Stimulated activated CD8-positive, alpha-beta memory T cell treated with anti-CD3 and anti-CD28 coated beads, Interleukin-4, amount 100 ng/mL, for 48 hours (primary cell): ENCODE results near the gene MAMDC4.

Experiments
- DNase-seq: peaks from one replicate; pipeline ENCODE4 v3.0.0-alpha.2; 2020

MAMDC4 gene

GRCh38 chr9:136849960-136850865, 1.9 kb upstream of the MAMDC4 start:
- no peak for DNase-seq

DNA sequence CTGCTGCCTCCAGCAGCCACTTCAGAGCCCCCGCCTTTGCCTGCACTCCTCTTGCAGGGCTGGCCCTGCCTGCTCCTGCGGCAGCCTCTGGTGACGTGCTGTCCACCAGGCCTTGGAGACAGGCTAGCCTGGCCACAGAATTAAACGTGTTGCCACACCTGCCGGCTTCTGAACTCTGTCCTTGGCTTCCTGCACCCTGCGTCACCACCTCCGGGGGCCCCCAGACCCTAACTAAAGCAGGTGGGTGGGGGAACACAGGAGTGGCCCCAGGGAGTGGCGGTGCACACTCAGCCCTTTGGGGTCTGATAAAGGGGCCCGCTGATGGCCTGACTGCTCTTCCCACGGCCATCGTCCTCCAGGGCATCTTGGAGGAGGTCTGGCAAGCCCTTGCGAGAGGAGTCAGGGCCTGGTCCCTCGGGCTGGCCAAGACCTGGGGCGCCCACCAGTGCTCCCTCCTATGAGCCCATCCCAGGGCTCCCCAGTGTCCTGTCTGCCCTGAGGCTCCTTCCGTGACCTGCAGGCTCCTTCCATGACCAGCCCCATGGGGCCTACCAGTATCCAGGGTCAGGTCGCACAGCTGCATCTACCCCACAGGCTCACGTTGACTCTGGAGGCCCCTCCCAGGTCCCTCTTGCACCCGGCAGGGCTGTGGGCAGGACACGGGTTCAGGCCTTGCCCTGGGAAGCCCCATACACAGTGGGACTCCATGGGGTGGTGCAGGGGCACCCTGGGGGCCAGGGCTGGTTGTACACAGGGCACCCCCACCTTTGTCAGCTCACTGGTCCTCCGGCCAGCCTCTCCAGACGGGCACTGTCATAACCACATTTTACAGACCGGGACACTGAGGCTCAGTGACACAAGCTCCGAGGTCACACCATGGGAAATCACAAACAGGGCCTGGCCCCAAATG, 1.0 kb upstream of the MAMDC4 start:
- no peak for DNase-seq

DNA sequence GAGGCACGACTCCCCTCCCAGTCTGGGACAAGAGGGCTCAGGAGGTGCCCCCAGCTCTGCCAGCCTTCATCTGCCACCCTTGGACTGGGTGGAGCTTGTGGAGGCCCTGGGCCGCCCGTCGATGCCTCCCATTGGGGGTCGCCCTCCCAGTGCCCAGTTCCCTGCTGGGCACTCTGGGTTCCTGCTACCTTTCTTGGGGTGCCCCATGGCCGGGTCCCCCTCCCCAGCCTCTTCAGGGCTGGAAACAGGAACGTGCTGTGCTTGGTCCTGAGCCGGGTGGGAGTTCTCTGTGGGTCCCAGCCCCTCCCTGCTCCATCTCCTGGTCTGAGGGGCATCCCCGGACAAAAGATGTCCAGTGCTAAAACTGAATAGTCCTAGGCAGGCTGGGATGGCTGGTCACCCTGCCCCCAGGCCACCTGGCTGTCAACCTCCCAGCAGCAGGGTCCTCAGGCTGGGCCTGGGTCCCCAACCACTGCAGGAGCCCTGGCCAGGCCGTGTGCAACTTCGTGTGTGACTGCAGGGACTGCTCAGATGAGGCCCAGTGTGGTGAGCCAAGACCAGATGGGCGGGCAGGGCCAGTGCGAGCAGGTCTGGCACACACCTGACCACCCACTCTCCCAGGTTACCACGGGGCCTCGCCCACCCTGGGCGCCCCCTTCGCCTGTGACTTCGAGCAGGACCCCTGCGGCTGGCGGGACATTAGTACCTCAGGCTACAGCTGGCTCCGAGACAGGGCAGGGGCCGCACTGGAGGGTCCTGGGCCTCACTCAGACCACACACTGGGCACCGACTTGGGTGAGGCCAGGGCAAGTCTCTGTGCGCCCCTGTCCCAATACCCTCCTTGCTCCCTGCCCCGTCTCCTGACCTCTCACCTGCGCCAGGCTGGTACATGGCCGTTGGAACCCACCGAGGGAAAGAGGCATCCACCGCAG, 784 bp downstream of the MAMDC4 start:
- DNase-seq: no peak

DNA sequence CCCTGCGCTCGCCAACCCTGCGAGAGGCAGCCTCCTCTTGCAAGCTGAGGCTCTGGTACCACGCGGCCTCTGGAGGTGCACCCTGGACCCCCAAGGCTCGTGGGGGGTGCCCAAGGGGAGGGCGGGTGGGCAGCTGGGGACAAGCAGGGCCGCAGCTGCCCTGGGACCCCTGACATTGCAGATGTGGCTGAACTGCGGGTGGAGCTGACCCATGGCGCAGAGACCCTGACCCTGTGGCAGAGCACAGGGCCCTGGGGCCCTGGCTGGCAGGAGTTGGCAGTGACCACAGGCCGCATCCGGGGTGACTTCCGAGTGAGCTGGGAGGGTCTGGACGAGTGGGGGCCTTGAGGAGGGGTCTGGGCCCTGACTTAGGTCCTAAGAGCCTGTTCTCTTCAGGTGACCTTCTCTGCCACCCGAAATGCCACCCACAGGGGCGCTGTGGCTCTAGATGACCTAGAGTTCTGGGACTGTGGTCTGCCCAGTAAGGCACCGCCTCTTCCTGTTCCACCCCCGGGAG, 1.5 kb downstream of the MAMDC4 start:
- no peak for DNase-seq

GRCh38 chr9:136854113-136854841, 2.1 kb downstream of the MAMDC4 start:
- no peak for DNase-seq

DNA sequence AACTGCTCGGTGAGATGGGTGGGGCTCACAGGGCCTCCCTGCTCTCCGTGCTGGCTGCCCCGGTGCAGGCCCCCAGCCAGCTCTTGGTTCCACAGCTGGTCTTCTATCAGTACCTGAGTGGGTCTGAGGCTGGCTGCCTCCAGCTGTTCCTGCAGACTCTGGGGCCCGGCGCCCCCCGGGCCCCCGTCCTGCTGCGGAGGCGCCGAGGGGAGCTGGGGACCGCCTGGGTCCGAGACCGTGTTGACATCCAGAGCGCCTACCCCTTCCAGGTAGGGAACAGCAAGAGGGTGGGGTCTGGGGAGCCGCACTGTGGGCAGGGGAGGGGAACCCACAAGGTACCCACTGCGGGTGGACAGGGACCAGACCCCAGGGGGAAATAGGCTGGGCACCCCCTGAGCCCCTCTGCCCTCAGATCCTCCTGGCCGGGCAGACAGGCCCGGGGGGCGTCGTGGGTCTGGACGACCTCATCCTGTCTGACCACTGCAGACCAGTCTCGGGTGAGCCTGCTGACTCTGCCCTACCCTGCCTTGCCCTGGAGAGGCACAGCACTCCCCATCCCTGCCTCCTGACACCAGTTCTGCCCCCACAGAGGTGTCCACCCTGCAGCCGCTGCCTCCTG, 2.8 kb downstream of the MAMDC4 start:
- DNase-seq: no peak

- no peak for DNase-seq
These were observed 3.4 kb downstream of the MAMDC4 start for GRCh38 chr9:136855461-136856078.

- no peak for DNase-seq
These were observed 3.9 kb downstream of the MAMDC4 start for GRCh38 chr9:136856079-136856476.

- DNase-seq: no peak
These were observed 4.5 kb downstream of the MAMDC4 start for GRCh38 chr9:136856541-136857141.

DNA sequence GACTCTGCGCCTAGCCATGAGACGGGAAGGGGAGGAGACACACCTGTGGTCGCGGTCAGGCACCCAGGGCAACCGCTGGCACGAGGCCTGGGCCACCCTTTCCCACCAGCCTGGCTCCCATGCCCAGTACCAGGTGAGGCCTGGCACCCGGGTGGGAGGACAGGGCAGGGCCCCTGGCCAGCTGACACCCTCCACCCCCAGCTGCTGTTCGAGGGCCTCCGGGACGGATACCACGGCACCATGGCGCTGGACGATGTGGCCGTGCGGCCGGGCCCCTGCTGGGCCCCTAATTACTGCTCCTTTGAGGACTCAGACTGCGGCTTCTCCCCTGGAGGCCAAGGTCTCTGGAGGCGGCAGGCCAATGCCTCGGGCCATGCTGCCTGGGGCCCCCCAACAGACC, 5.0 kb downstream of the MAMDC4 start:
- DNase-seq: peak; percentile 26

- DNase-seq: no peak
These were observed 5.7 kb downstream of the MAMDC4 start for GRCh38 chr9:136857581-136858412.

- no peak for DNase-seq
These were observed 6.3 kb downstream of the MAMDC4 start for GRCh38 chr9:136858452-136858843.

DNA sequence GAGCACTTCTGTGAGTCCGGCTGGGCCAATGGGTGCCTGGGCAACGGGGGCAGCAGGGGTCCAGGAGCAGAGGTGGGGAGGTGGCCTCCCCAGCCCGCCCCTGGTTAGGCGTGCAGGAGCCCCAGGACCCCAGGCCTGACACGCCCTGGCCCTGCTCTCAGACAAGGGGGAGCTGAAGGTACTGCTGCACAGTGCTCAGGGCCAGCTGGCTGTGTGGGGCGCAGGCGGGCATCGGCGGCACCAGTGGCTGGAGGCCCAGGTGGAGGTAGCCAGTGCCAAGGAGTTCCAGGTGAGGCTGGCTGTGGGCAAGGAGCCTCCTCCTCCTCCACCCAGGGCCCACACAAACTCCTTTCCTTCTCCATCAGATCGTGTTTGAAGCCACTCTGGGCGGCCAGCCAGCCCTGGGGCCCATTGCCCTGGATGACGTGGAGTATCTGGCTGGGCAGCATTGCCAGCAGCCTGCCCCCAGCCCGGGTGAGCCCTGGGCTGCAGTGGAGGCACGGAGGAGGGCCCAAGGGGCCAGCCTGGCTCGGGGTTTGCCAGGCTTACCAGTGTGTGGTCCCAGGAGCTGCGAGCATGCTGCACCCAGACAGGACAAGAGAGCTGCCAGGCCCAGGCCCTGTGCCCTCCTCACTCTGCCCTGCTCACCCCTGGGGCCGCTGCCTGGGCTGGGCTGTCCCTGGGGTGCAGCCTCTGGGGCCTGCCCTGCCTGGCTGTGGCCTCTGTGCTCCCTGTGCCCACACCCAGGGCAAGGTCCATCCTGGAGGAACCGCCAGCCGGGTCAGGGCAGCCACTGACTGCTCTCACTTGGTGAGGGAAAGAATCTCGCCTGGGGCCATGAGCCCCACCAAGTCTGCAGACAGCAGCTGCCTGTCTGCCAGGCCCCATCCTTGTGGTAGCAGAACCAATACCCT, 7.0 kb downstream of the MAMDC4 start:
- no peak for DNase-seq

DNA sequence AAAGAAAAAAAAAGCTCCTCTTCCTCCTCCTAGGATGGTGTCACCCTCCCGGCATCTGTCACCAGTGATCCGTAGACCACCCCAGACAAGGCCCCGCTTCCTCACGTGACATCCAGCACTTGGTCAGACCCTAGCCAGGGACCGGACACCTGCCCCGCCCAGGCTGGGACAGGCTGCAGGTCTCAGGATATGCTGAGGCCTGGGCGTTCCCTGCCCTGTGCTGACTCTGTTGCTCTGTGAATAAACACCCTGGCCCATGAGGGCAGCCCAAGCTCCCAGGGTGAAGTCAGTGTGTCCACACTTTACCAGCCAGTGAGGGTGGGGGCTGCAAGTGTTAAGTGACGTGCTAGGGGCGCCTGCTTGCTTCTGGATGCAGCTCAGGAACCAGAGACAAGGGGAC, 8.4 kb downstream of the MAMDC4 start:
- no peak for DNase-seq

DNA sequence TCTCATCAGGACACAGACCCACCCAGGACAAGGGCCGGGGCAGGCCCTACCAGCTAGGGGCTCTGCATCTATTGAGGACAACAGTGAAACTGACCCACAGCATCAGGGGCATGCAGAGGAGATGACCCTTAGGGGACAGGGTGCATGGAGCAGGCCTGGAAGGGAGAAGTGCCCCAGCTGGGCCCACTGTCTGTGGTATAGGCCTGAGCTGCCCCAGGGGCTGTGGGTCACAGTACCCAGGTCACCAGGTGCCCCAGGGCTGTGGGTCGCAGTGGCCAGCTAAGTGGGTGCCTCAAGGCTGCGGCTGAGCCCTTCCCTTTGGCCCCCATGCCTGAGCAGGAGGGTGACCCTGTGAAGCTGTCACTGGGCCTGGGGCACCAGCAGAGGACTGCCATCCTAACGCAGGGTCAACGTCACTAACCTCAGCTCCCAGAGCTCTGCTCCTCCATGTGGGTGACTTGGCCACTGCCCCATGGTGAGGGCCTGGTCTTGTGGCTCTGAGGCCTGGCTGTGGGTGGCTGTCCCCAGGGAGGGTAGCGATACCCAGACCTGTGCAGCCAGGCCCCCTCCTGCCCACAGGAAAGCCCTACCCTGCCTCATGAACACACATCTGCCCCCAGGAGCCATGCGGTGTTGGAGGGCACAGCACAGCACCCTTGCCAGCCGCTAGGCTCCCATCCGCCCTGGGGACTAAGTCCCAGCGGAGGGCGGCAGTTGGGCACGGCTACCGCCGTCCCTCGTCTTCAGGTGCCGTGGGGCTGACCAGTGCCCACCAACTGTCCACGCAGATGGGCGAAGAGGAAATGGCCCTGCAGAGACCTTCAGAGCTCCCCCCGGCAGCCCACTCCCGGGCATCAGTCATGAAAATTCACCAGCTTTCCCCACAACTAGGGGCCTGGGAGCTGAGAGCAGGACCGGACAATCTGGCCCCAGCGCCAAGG, 9.1 kb downstream of the MAMDC4 start:
- DNase-seq: no peak

- no peak for DNase-seq
These were observed 9.8 kb downstream of the MAMDC4 start for GRCh38 chr9:136861874-136862457.
